NCI-H1048 (cell line): ENCODE data around the gene ZNF18.
"Not testable (repeated sequence)": the region's sequence is repeated elsewhere in the genome, so short reads cannot be mapped to it uniquely, and the experiment has no call there.

Experiments used
- DNase-seq: peaks from one replicate; lab custom pipeline; 2025; lab: John Stamatoyannopoulos, UW

ZNF18 gene

DNA sequence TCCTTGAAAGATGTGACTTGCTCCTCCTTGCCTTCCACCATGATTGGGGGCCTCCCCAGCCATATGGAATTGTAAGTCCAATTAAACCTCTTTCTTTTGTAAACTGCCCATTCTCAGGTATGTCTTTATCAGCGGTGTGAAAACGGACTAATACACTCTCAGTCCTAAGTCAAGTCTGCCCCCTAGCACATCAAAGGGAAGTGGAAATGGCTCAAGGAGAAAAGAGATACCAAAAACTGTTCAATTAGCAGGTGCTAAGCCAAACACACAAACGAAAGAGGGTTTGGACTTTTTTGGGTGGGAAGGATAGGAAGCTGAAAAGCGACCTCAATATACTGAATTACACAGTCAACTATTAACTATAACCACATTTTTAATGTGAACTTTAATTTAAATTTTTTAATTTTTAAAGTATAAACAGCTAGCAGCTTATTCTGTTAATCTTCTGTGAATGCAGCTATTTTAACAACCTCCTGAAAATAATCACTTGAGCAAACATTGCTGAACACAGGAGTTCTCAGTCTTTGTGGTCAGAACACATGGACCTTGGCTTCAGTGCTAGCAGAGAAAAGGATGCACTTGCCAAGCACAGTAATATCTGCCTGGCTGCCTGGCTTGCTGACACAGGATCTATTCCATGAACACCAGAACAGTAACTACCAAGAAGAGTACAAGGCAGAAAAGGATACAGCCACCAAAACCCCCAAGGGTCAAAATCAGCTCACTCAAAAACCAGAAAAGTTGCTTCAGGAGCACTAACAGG is 10.9 kb downstream of the ZNF18 start:
- DNase-seq = no peak

DNA sequence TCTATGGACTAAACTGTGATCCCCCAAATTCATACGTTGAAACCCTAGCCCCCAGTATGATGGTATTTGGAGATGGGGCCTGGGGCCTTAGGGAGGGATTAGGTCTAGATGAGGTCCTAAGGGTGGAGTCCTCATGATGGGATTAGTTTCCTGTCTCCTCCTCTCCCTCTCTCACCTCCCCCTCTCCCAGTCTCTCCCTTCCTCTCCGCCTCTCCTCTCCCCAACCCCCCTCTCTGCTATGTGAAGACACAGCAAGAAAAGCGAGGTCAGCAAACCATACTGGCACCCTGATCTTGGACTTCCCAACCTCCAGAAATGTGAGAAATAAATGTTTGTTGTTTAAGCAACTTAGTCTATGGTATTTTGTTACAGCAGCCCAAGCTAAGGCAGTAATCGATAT is 15.4 kb downstream of the ZNF18 start:
- no peak for DNase-seq

DNA sequence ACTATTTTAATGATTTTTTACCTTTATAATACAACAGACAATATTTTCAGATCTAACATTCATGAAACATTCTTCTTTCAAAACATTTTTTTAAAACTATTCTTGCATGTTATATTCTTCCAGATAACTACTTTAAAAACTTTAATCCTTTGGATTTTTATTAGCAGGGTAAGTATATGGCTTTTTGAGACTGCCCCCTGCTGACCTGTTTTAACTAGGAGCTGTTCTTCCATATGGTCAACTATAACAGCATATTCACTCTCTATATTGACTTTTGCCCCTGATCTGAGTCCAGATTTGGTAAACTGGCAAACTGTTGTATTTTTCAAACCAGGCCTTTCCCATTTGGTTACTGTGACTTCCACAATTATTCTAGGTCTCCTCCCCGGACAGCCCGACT is 16.5 kb downstream of the ZNF18 start:
- no peak for DNase-seq

DNA sequence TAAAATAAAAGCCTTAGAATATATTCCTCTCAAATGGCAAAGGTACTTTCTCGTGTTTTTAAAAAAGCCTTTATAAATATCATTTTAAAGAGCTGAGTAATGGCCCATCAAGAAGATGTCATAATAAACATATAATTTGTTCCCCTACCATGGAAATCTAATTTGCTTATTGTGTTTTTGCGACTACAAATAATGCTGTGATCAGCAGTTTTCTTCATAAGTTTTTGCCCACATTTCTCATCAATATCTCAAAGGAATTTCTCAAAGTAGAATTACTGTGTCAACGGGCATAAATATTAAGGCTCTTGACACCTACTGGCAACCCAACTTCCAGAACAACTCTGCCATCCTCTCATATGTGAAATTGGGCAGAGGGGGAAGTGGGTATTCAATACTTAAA is 17.5 kb downstream of the ZNF18 start:
- DNase-seq = no peak

DNA sequence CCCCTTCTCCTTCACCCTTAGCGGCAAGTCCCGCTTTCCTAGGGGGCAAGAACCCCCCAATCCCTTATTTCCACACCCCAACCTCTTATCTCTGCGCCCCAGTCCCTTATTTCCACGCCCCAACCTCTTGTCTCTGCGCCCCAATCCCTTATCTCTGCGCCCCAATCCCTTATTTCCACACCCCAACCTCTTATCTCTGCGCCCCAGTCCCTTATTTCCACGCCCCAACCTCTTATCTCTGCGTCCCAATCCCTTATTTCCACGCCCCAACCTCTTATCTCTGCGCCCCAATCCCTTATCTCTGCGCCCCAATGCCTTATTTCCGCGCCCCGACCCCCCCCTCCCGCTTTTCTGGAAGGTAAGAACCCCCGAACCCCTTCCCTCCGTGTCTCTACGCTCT is 24.5 kb downstream of the ZNF18 start:
- DNase-seq = not testable (repeated sequence)

DNA sequence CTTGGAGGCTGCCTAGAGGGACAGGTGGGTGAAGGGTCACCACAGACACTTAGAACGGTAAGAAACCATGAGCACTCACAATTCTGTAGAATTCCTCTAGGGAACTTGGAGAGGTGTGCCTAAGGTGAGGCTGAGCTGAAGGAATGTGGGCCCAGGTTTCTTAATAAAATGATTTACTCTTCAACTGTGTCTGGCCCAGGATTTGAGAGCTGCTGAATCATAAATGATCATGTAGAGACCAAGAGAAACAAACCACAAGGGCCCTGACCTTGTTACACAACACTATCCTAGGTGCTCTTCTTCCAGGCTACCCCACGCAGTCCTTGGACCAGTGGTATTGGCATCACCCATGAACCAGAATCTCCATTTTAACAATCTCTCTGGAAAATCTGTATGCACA is 27.7 kb downstream of the ZNF18 start:
- DNase-seq = no peak

DNA sequence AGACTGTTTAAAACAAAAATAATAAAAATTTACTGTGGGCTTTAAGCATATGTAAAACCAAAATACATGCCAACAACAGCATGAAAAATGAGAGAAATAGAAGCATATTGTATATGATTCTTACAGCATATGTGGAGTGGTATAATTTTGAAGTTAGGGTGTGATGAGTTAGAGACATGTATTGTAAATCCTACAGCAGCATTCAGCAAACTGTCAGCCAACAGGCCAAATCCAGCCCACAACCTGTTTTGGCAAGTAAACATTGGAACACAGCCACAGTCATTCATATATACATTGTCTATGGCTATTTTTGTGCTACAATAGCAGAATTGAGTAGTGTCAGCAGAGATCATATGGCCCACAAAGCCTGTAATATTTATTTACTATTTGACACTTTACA is 42.3 kb downstream of the ZNF18 start:
- DNase-seq = no peak

DNA sequence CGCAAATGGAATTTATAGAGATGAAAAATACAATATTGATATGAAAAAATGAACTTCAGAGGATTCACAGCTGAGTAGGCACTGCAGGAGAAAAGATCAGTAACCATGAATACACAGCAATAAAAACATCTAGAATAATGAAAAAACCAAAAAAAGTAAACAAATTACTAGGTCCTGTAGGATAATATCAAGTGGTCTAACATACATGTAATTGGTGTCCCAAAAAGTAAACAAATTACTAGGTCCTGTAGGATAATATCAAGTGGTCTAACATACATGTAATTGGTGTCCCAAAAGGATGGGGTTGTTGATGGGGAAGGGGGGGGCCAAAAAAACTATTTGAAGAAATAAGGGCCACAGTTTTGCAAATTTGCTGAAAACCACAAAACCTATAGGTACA is 43.4 kb downstream of the ZNF18 start:
- no peak for DNase-seq

DNA sequence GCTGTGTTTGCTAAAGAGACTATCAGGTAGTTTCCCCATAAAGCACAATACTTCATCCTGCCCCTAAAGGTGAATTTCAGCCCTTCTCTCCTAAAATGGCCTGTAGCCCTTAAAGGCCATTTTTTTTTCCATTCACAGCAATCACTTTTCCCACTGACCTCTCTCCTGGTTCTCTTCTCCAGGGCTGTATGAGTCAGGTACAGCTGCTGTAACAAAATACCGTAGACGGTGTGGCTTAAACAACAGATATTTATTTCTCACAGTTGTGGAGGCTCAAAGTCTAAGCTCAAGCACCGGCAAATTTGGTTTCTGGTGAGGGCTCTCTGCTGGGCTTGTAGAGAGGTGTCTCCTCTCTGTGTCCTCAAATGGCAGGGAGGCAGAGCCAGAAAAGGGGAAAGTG is 44.7 kb downstream of the ZNF18 start:
- DNase-seq = no peak

DNA sequence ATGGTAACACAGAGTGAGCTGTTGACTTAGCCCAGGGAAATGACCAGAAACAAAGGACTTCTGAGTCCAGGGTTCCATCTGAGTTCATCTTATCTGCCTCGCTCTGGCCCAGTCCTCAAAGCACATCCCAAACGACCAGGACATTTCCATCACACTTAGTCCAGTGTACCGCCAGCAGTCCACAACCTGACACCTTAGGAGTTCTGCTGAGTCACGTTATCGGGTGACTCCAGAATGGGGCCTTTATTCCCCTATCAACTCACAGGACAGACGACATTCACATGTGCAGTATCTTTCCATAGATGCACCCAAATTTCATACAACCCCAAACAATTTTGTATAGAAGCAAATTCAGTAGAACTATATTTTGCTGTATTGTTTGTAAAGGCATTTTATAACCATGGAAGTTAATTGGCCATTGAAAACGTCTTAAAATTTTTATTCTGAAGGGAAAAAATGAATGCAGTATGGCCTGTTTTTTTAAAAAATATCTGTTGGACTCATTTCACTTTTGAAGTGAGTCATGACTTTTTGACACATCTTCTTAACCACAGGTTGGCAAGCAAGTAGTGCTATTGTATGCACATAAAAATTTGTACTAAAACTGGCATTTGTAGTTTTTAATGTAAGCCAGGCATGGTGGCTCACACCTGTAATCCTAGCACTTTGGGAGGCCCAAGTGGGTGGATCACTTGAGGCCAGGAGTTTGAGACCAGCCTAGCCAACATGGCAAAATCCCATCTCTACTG is 46.3 kb downstream of the ZNF18 start:
- no peak for DNase-seq

DNA sequence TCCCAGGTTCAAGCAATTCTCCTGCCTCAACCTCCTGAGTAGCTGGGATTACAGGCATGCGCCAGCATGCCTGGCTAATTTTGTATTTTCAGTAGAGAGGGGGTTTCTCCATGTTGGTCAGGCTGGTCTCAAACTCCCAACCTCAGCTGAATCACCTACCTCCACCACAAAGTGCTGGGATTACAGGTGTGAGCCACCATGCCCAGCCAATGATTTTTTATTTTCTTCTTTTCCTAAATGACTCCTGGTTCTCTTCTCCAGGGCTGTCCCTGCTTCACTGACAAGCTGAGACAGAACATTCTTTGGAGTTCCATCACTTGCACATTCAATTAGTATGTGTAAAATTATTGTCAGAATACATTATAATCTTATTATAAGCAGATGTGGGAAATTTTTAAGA is 47.7 kb downstream of the ZNF18 start:
- not testable (repeated sequence) for DNase-seq

DNA sequence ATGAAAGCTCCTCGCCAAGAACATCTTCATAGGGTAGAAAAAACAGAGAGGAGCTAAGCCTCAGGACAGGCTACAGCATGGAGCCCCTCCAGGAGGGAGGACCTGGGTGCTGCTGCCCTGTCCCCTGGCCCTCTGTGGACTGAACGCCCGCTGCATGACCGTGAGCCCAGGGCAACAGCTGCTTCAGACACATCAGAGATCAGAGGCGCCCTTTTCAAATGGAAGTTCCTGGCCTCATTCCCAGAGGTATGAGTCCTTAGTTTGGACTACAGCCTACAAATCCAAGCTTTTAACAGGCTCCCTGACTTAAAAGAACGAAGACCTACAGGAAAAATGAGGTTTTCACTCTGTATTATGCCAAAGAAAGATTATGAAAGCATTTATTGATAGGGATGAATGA is 48.5 kb downstream of the ZNF18 start:
- DNase-seq = no peak

DNA sequence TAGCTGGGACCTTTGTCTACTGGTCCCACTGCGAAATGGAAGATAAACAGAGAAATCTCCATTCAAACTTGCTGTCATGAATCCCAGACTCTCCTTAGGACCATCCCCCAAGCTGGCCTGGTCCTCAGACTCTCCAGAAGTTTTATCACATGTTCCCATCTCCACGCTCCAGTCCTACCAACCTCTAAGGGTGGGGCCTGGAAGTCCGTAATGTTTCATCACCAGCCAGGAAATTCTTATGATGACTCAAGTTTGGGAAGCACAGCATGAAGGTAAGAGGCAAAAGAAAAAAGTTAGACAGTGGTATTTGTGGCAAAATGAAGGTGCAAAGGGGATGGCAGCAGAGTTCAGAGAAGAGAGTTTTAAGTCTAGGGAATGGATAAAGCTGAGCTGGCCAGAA is 52.7 kb downstream of the ZNF18 start:
- no peak for DNase-seq

DNA sequence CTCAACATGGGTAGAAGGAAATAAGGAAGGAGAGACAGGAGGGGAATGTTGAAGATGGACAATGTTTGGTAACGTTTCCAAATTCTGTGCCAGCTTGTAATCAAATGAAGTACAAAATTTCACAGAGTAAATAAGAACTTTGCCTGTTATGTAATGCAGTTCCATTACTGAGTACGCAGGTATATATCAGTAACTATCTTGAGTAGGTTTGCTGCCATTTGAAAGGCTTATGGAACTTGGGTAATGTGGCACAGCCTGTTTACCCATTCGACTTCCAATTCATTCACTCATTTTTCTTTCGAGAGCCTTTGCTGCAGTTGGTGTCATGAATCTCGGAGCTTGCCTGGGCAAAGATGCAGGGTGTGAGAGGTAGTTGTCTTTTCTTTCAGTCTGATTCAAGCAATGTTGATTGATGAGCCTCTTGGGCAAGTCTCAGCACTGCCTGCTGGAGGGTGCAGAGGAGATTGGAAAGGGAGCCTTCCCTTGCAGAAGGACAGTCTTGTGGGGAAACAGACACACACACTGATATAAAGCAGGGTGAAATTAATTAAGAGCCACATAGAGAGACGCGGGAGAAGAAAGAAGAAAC is 53.4 kb downstream of the ZNF18 start:
- no peak for DNase-seq

DNA sequence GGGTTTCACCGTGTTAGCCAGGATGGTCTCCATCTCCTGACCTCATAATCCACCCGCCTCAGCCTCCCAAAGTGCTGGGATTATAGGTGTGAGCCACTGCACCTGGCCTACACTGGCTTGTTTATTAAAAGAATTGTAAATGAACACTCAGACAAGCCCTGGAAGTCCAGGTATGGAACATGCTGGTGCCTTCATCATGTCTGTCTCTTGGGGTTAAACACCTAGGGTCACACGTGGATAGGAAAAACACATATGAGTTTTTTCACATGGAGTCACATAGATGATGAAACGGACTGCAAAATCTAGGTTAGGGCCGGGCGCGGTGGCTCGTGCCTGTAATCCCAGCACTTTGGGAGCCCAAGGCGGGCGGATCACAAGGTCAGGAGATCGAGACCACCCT is 54.2 kb downstream of the ZNF18 start:
- not testable (repeated sequence) for DNase-seq

DNA sequence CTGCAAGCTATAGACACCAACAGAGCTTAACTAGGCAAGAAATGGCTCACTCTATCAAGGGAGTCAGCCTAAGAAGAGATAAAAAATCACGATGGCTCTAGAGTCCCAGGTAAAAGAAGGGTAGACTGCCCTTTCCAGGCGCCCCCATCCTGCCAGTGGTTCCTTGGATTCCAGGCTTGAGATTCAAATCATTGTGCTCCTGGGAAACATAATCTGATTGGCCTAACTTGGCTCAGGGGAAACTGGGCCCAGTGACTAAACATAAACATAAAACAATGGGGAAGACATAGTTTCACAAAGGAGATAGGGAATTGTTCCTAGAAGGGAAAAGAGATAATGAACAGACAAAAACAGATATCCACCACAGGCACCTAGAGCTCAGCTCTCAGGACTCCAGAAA is 56.4 kb downstream of the ZNF18 start:
- no peak for DNase-seq

DNA sequence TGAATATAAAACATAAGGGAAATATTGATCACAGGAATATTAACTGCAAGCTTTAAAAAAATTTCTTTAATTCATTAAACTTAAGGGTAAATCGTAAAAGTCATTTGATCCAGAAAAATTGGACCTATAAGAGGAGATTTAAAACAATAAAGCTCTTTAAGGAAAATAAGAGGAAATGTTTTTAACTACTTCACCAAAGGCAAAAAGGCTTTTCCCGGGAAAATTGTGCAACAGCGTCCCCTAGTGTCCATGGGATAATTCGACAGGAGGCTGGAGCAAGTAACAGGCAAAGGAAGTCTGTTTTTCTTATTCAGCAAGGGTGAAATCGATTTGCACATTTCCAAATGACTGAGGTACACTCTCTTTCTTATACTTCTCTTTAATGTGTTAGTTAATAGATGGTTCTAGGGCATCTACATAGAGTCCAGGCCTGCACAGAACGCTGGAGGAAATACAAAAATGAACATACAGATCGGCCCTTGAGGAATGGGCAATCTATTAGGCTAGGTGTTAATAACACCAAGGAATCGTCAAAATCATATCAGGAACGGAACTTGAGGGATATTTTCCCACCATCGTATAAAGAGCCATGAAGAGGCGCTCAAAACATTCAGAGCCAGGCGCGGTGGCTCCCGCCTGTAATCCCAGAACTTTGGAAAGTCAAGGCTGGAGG is 61.4 kb downstream of the ZNF18 start:
- no peak for DNase-seq

DNA sequence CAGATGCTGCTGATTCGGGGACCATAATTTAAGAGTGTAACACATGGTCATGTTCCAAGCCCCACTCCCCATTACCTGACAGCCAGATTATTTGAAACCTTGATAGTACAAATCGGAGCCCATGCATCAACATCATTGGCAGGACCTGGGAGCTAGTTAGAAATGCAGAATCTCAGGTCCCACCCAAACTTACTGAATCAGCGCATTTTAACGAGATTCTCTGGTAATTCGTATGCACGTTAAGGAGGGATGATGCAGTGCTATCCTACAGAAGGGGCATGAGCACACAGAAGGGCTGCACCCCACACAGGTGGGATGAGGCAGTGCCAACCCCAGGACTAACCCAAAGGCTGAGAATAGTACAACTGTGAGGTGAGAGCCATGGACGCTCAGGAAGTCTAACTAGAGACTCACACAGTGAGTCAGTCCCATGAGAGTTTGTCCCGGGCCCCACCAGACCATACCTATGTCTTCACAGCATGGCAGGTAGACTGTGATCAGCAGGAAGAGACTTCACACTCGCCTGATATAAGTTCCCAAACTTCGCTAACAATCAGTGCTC is 64.9 kb downstream of the ZNF18 start:
- no peak for DNase-seq

DNA sequence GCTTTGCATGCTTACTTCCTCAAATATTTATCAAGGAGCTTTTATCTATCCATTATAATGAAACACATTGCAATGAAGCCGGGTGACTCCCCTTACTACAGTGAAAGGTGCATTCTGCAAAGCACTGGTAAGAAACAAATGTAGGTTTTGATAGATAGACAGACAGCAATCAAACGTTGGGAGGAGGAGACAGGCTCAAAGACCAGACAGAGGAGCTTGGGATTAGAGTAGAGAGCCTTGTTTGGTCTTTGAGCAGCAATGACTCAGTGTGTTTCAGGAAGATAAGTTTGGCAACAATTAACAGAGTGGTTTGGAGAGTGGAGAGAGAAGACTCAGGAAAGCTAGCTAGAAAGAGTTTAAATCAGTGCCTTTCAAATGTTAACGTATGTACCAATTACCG is 68.8 kb downstream of the ZNF18 start:
- no peak for DNase-seq
